MM.1S (cell line): ENCODE data around the gene SPIRE2.
A peak's percentile ranks its signal among the peaks of the same experiment; 100 is the strongest.

Source experiments
- DNase-seq: peaks from one replicate; pipeline ENCODE4 v3.0.0-alpha.2; 2015
- H2AFZ ChIP-seq: fragments of 300-600 bp; sonication (generic); 2 replicates; pipeline ENCODE4 v1.6.0; 2016; ENCODE audit warnings: antibody characterized with exemption, low read length
- H3F3A ChIP-seq: fragments of 300-600 bp; sonication (generic); 2 replicates; pipeline ENCODE4 v1.6.1; 2016; ENCODE audit warnings: mild to moderate bottlenecking, antibody characterized with exemption, low read length, moderate library complexity, mixed read lengths; ENCODE audit not compliant: insufficient read depth
- H3K27ac ChIP-seq: fragments of 300-600 bp; sonication (generic); 2 replicates; pipeline ENCODE4 v1.5.1; 2016; ENCODE audit warnings: mild to moderate bottlenecking, low read length
- H3K27me3 ChIP-seq: fragments of 300-600 bp; sonication (generic); replicated peaks from 2 replicates; pipeline ENCODE4 v1.6.0; 2016; ENCODE audit warnings: low read length; ENCODE audit not compliant: insufficient read depth
- H3K36me3 ChIP-seq: fragments of 300-600 bp; sonication (generic); replicated peaks from 2 replicates; pipeline ENCODE4 v1.6.1; 2016; ENCODE audit warnings: mild to moderate bottlenecking, low read length, mixed read lengths; ENCODE audit not compliant: insufficient read depth
- H3K4me1 ChIP-seq: fragments of 300-600 bp; sonication (generic); 2 replicates; pipeline ENCODE4 v1.6.1; 2016; ENCODE audit warnings: low read length, mixed read lengths
- H3K4me2 ChIP-seq: fragments of 300-600 bp; sonication (generic); 2 replicates; pipeline ENCODE4 v1.6.0; 2016; ENCODE audit warnings: low read depth, low read length
- H3K4me3 ChIP-seq: fragments of 300-600 bp; sonication (generic); 2 replicates; pipeline ENCODE4 v1.5.1; 2016; ENCODE audit warnings: low read length, mixed read lengths
- H3K79me2 ChIP-seq: fragments of 300-600 bp; sonication (generic); 2 replicates; pipeline ENCODE4 v1.6.1; 2016; ENCODE audit warnings: mixed run types, low read length, mixed read lengths
- H3K9ac ChIP-seq: fragments of 300-600 bp; sonication (generic); 2 replicates; pipeline ENCODE4 v1.6.1; 2016; ENCODE audit warnings: low read length, mixed read lengths
- H3K9me2 ChIP-seq: fragments of 300-600 bp; sonication (generic); replicated peaks from 2 replicates; pipeline ENCODE4 v1.6.1; 2016; ENCODE audit warnings: mild to moderate bottlenecking, low read length, mixed read lengths; ENCODE audit not compliant: insufficient read depth
- H3K9me3 ChIP-seq: fragments of 300-600 bp; sonication (generic); replicated peaks from 2 replicates; pipeline ENCODE4 v1.6.1; 2016; ENCODE audit warnings: mild to moderate bottlenecking, low read length, mixed read lengths; ENCODE audit not compliant: insufficient read depth
- H4K20me1 ChIP-seq: fragments of 300-600 bp; sonication (generic); 2 replicates; pipeline ENCODE4 v1.6.1; 2016; ENCODE audit warnings: mild to moderate bottlenecking, low read length, moderate library complexity, mixed read lengths; ENCODE audit not compliant: insufficient read depth
- EZH2 ChIP-seq: fragments of 300-600 bp; sonication (generic); optimal IDR thresholded peaks from 2 replicates; pipeline ENCODE3; 2017; ENCODE audit warnings: low read depth, mild to moderate bottlenecking, antibody characterized with exemption, low read length, mixed read lengths
- EZH2phosphoT487 ChIP-seq: fragments of 300-600 bp; sonication (generic); IDR thresholded peaks from 2 replicates; pipeline ENCODE4 v1.6.1; 2018; ENCODE audit warnings: antibody characterized with exemption, low read length
- TF ChIP-seq, protein P1 (sequence below): fragments of 300-600 bp; sonication (generic); IDR thresholded peaks from 2 replicates; pipeline ENCODE4 v1.5.1; 2016; ENCODE audit warnings: antibody characterized with exemption, low read length, mixed read lengths

Gene SPIRE2

GRCh38 chr16:89828199-89828869, at the start of gene SPIRE2:
SPIRE2 (plus strand) TSS chr16:89828475; CDS start chr16:89828551, 76 bp downstream.
- H3F3A ChIP-seq: no peaks in the 10 kb centered on the region

DNA sequence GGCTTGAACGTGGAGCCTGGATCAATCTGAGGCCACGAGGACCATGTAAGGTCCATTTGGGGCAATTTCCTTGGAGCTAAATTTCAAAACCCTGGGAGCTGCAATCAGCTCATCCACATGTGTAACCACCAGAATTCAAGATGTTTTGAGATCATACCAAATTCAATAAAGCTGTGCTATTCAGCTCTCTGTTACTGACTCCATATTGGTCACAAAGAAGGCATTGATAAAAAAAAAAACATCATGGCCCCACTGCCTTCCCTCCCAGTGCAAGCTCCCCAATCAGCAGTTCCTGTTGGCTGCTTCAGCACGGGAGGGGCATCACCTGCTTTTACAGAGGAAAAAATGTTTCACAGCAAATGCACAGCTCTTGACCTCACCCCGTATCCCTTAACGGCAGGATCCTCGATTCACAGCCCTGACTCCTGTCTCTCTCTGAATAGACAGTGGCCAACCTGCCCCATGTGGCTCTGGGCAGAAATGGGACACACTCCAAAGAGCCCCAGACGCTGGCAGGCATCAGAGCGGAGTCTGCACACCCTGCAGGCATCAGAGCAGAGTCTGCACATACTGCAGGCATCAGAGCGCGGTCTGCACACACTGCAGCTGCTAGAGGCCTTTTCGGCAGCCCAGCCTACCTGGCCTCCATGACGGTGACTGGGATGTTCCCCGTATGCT, 48.9 kb upstream of the SPIRE2 start:
- Histone ChIP-seq H4K20me1 (no peaks in the 10 kb centered on the region), H3K4me3 (no peak overlapping the region), H3K9me3 (no peaks in the 10 kb centered on the region), H3K4me1 (no peaks in the 10 kb centered on the region), H3K9ac (no peak overlapping the region), H3K27ac (no peak overlapping the region), H3K4me2 (no peak overlapping the region), H3K36me3 (no peaks in the 10 kb centered on the region), H3F3A (no peaks in the 10 kb centered on the region), H3K9me2 (no peaks in the 10 kb centered on the region), H3K27me3 (no peaks in the 10 kb centered on the region), H3K79me2 (no peaks in the 10 kb centered on the region), H2AFZ (no peak overlapping the region)
- no peak for DNase-seq
- TF ChIP-seq EZH2phosphoT487 (no peak), EZH2 (no peak)
- TF ChIP-seq, protein P1, sequence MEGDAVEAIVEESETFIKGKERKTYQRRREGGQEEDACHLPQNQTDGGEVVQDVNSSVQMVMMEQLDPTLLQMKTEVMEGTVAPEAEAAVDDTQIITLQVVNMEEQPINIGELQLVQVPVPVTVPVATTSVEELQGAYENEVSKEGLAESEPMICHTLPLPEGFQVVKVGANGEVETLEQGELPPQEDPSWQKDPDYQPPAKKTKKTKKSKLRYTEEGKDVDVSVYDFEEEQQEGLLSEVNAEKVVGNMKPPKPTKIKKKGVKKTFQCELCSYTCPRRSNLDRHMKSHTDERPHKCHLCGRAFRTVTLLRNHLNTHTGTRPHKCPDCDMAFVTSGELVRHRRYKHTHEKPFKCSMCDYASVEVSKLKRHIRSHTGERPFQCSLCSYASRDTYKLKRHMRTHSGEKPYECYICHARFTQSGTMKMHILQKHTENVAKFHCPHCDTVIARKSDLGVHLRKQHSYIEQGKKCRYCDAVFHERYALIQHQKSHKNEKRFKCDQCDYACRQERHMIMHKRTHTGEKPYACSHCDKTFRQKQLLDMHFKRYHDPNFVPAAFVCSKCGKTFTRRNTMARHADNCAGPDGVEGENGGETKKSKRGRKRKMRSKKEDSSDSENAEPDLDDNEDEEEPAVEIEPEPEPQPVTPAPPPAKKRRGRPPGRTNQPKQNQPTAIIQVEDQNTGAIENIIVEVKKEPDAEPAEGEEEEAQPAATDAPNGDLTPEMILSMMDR: no peak

More at GRCh38 chr16:89828199-89828869, at the start of gene SPIRE2:
- Histone ChIP-seq H4K20me1 (no peaks in the 10 kb centered on the region), H3K27ac (no peak within 1 kb of the TSS), H3K9ac (peak within 1 kb of the TSS; percentile 13; the same call in 1 of the 2 replicates), H3K9me3 (no peaks in the 10 kb centered on the region), H2AFZ (peak within 1 kb of the TSS; percentile 45; the same call in 1 of the 2 replicates), H3K9me2 (no peaks in the 10 kb centered on the region), H3K27me3 (no peaks in the 10 kb centered on the region), H3K4me3 (peak within 1 kb of the TSS; percentile 53), H3K36me3 (no peaks in the 10 kb centered on the region), H3K4me1 (no peaks in the 10 kb centered on the region), H3K79me2 (no peaks in the 10 kb centered on the region), H3K4me2 (peak within 1 kb of the TSS; percentile 63)
- peak; percentile 56 for DNase-seq
- TF ChIP-seq EZH2: no peak
- no peak for TF ChIP-seq EZH2phosphoT487
- TF ChIP-seq, protein P1: no peak

- no peak overlapping the region for H2AFZ ChIP-seq
- DNase-seq: no peak
- H3K9me2 ChIP-seq: no peaks in the 10 kb centered on the region
- H3K79me2 ChIP-seq: no peaks in the 10 kb centered on the region
- H3K4me2 ChIP-seq: no peak overlapping the region
- no peak overlapping the region for H3K4me3 ChIP-seq
- H3K27me3 ChIP-seq: no peaks in the 10 kb centered on the region
- H3K9ac ChIP-seq: no peak overlapping the region
- no peak for TF ChIP-seq EZH2phosphoT487
- no peak for TF ChIP-seq EZH2
- TF ChIP-seq, protein P1: no peak
- no peaks in the 10 kb centered on the region for H3K9me3 ChIP-seq
- no peaks in the 10 kb centered on the region for H3F3A ChIP-seq
- no peaks in the 10 kb centered on the region for H3K36me3 ChIP-seq
- H3K4me1 ChIP-seq: no peaks in the 10 kb centered on the region
- H3K27ac ChIP-seq: no peak overlapping the region
- H4K20me1 ChIP-seq: no peaks in the 10 kb centered on the region
Observed at GRCh38 chr16:89779909-89780305, 48.4 kb upstream of the SPIRE2 start.
